ENCODE measurements around the gene CHD5.
"Not testable (repeated sequence)": the region's sequence is repeated elsewhere in the genome, so short reads cannot be mapped to it uniquely, and the experiment has no call there.

CHD5 gene

GRCh38 chr1:6084781-6085495 is 95.2 kb downstream of the CHD5 start:
- DNase-seq (ENCODE audit: low read depth, low spot score) = no peak
- H3K36me3 ChIP-seq (ENCODE audit: control insufficient read depth, insufficient read depth, low read length) = no peaks in the 10 kb centered on the region
- no peak overlapping the region for H3K4me3 ChIP-seq (ENCODE audit: low read length)
- no peaks in the 10 kb centered on the region for H3K9me3 ChIP-seq (ENCODE audit: control insufficient read depth, insufficient read depth, low read length)
- no peaks in the 10 kb centered on the region for H3K27me3 ChIP-seq (ENCODE audit: control insufficient read depth, insufficient read depth, low read length)
- no CpG with 5 or more reads among the region's 18 CpGs for WGBS (ENCODE audit: insufficient coverage, insufficient read length)
- no peak overlapping the region for H3K27ac ChIP-seq (ENCODE audit: low read length)
- H3K4me1 ChIP-seq (ENCODE audit: control insufficient read depth, insufficient read depth, low read length) = no peaks in the 10 kb centered on the region; the same call in 1 of the 2 replicates

GRCh38 chr1:6083801-6084446 is 96.2 kb downstream of the CHD5 start:
- Histone ChIP-seq H3K4me1 (ENCODE audit: control insufficient read depth, insufficient read depth, low read length) (no peaks in the 10 kb centered on the region; the same call in 1 of the 2 replicates), H3K9me3 (ENCODE audit: control insufficient read depth, insufficient read depth, low read length) (no peaks in the 10 kb centered on the region), H3K36me3 (ENCODE audit: control insufficient read depth, insufficient read depth, low read length) (no peaks in the 10 kb centered on the region), H3K4me3 (ENCODE audit: low read length) (no peak overlapping the region), H3K27me3 (ENCODE audit: control insufficient read depth, insufficient read depth, low read length) (no peaks in the 10 kb centered on the region), H3K27ac (ENCODE audit: low read length) (no peak overlapping the region)
- WGBS (ENCODE audit: insufficient coverage, insufficient read length) = no CpG with 5 or more reads among the region's 12 CpGs
- no peak for DNase-seq (ENCODE audit: low read depth, low spot score)

GRCh38 chr1:6083385-6083784 is 96.7 kb downstream of the CHD5 start:
- Histone ChIP-seq H3K4me3 (ENCODE audit: low read length) (no peak overlapping the region), H3K27ac (ENCODE audit: low read length) (no peak overlapping the region), H3K4me1 (ENCODE audit: control insufficient read depth, insufficient read depth, low read length) (no peaks in the 10 kb centered on the region; the same call in 1 of the 2 replicates), H3K36me3 (ENCODE audit: control insufficient read depth, insufficient read depth, low read length) (no peaks in the 10 kb centered on the region), H3K27me3 (ENCODE audit: control insufficient read depth, insufficient read depth, low read length) (no peaks in the 10 kb centered on the region), H3K9me3 (ENCODE audit: control insufficient read depth, insufficient read depth, low read length) (no peaks in the 10 kb centered on the region)
- no CpG with 5 or more reads among the region's 18 CpGs for WGBS (ENCODE audit: insufficient coverage, insufficient read length)
- no peak for DNase-seq (ENCODE audit: low read depth, low spot score)

GRCh38 chr1:6082430-6082971 is 97.6 kb downstream of the CHD5 start:
- H3K9me3 ChIP-seq (ENCODE audit: control insufficient read depth, insufficient read depth, low read length) = no peaks in the 10 kb centered on the region
- no peak for DNase-seq (ENCODE audit: low read depth, low spot score)
- peaks cover 2% of the 10 kb centered on the region; the same call in 1 of the 2 replicates for H3K4me1 ChIP-seq (ENCODE audit: control insufficient read depth, insufficient read depth, low read length)
- no peaks in the 10 kb centered on the region for H3K27me3 ChIP-seq (ENCODE audit: control insufficient read depth, insufficient read depth, low read length)
- H3K4me3 ChIP-seq (ENCODE audit: low read length) = no peak overlapping the region
- H3K36me3 ChIP-seq (ENCODE audit: control insufficient read depth, insufficient read depth, low read length) = no peaks in the 10 kb centered on the region
- no CpG with 5 or more reads among the region's 10 CpGs for WGBS (ENCODE audit: insufficient coverage, insufficient read length)
- no peak overlapping the region for H3K27ac ChIP-seq (ENCODE audit: low read length)

- WGBS (ENCODE audit: insufficient coverage, insufficient read length) = no CpG with 5 or more reads among the region's 12 CpGs
- no peaks in the 10 kb centered on the region for H3K9me3 ChIP-seq (ENCODE audit: control insufficient read depth, insufficient read depth, low read length)
- DNase-seq (ENCODE audit: low read depth, low spot score) = no peak
- H3K4me3 ChIP-seq (ENCODE audit: low read length) = no peak overlapping the region
- peaks cover 2% of the 10 kb centered on the region; the same call in 1 of the 2 replicates for H3K4me1 ChIP-seq (ENCODE audit: control insufficient read depth, insufficient read depth, low read length)
- H3K27ac ChIP-seq (ENCODE audit: low read length) = no peak overlapping the region
- H3K27me3 ChIP-seq (ENCODE audit: control insufficient read depth, insufficient read depth, low read length) = no peaks in the 10 kb centered on the region
- no peaks in the 10 kb centered on the region for H3K36me3 ChIP-seq (ENCODE audit: control insufficient read depth, insufficient read depth, low read length)
Measured at GRCh38 chr1:6081901-6082300, 98.2 kb downstream of the CHD5 start.

- no peaks in the 10 kb centered on the region for H3K27me3 ChIP-seq (ENCODE audit: control insufficient read depth, insufficient read depth, low read length)
- no CpG with 5 or more reads among the region's 12 CpGs for WGBS (ENCODE audit: insufficient coverage, insufficient read length)
- DNase-seq (ENCODE audit: low read depth, low spot score) = no peak
- no peak overlapping the region for H3K4me3 ChIP-seq (ENCODE audit: low read length)
- no peaks in the 10 kb centered on the region for H3K9me3 ChIP-seq (ENCODE audit: control insufficient read depth, insufficient read depth, low read length)
- peaks cover 2% of the 10 kb centered on the region; the same call in 1 of the 2 replicates for H3K4me1 ChIP-seq (ENCODE audit: control insufficient read depth, insufficient read depth, low read length)
- H3K36me3 ChIP-seq (ENCODE audit: control insufficient read depth, insufficient read depth, low read length) = no peaks in the 10 kb centered on the region
- H3K27ac ChIP-seq (ENCODE audit: low read length) = no peak overlapping the region
Measured at GRCh38 chr1:6080469-6080868, 99.7 kb downstream of the CHD5 start.

GRCh38 chr1:6077919-6078318 is 102.2 kb downstream of the CHD5 start:
- no peaks in the 10 kb centered on the region for H3K9me3 ChIP-seq (ENCODE audit: control insufficient read depth, insufficient read depth, low read length)
- WGBS (ENCODE audit: insufficient coverage, insufficient read length) = no CpG with 5 or more reads among the region's 16 CpGs
- H3K36me3 ChIP-seq (ENCODE audit: control insufficient read depth, insufficient read depth, low read length) = no peaks in the 10 kb centered on the region
- no peak overlapping the region for H3K27ac ChIP-seq (ENCODE audit: low read length)
- H3K4me1 ChIP-seq (ENCODE audit: control insufficient read depth, insufficient read depth, low read length) = peaks cover 2% of the 10 kb centered on the region; the same call in 1 of the 2 replicates
- no peaks in the 10 kb centered on the region for H3K27me3 ChIP-seq (ENCODE audit: control insufficient read depth, insufficient read depth, low read length)
- DNase-seq (ENCODE audit: low read depth, low spot score) = no peak
- H3K4me3 ChIP-seq (ENCODE audit: low read length) = no peak overlapping the region

- DNase-seq (ENCODE audit: low read depth, low spot score) = no peak
- Histone ChIP-seq H3K4me1 (ENCODE audit: control insufficient read depth, insufficient read depth, low read length) (peaks cover 2% of the 10 kb centered on the region; the same call in 1 of the 2 replicates), H3K27me3 (ENCODE audit: control insufficient read depth, insufficient read depth, low read length) (no peaks in the 10 kb centered on the region), H3K4me3 (ENCODE audit: low read length) (no peak overlapping the region), H3K36me3 (ENCODE audit: control insufficient read depth, insufficient read depth, low read length) (no peaks in the 10 kb centered on the region), H3K9me3 (ENCODE audit: control insufficient read depth, insufficient read depth, low read length) (no peaks in the 10 kb centered on the region), H3K27ac (ENCODE audit: low read length) (no peak overlapping the region)
- no CpG with 5 or more reads among the region's 19 CpGs for WGBS (ENCODE audit: insufficient coverage, insufficient read length)
Measured at GRCh38 chr1:6077506-6077905, 102.6 kb downstream of the CHD5 start.

GRCh38 chr1:6077061-6077460 is 103.1 kb downstream of the CHD5 start:
- WGBS (ENCODE audit: insufficient coverage, insufficient read length) = no CpG with 5 or more reads among the region's 8 CpGs
- H3K4me1 ChIP-seq (ENCODE audit: control insufficient read depth, insufficient read depth, low read length); DNase-seq (ENCODE audit: low read depth, low spot score); H3K27me3 ChIP-seq (ENCODE audit: control insufficient read depth, insufficient read depth, low read length); H3K27ac ChIP-seq (ENCODE audit: low read length); H3K36me3 ChIP-seq (ENCODE audit: control insufficient read depth, insufficient read depth, low read length); H3K4me3 ChIP-seq (ENCODE audit: low read length); H3K9me3 ChIP-seq (ENCODE audit: control insufficient read depth, insufficient read depth, low read length): not testable (repeated sequence)

GRCh38 chr1:6075748-6076147 is 104.4 kb downstream of the CHD5 start:
- H3K9me3 ChIP-seq (ENCODE audit: control insufficient read depth, insufficient read depth, low read length) = no peaks in the 10 kb centered on the region
- H3K27me3 ChIP-seq (ENCODE audit: control insufficient read depth, insufficient read depth, low read length) = no peaks in the 10 kb centered on the region

More at GRCh38 chr1:6075748-6076147, 104.4 kb downstream of the CHD5 start:
- Histone ChIP-seq H3K36me3 (ENCODE audit: control insufficient read depth, insufficient read depth, low read length) (no peaks in the 10 kb centered on the region), H3K27ac (ENCODE audit: low read length) (no peak overlapping the region), H3K4me3 (ENCODE audit: low read length) (no peak overlapping the region), H3K4me1 (ENCODE audit: control insufficient read depth, insufficient read depth, low read length) (peaks cover 2% of the 10 kb centered on the region; the same call in 1 of the 2 replicates)
- DNase-seq (ENCODE audit: low read depth, low spot score) = no peak
- WGBS (ENCODE audit: insufficient coverage, insufficient read length) = no CpG with 5 or more reads among the region's 3 CpGs

Measured in iPS DF 6.9 (cell line).